Measurements from ENCODE around the gene TGFB1I1. TPM values are rescaled to one million over a fixed set of nuclear protein-coding genes. Genes with fewer than 3 reads are reported as not detected.

Gene TGFB1I1
- total and polyA plus RNA-seq, 2 donors (not counting 1 experiment from before 2014, with no cell fraction given) = 0.16 to 4.0 TPM

- Histone ChIP-seq H3K79me2 (ENCODE audit: control insufficient read depth, insufficient read depth, low read length) (no peaks in the 10 kb centered on the region), H2AFZ (ENCODE audit: insufficient read depth, low read depth, low read length, poor library complexity, severe bottlenecking) (peak overlapping the region; percentile 88), H3K4me2 (replicated peaks; ENCODE audit: low read depth, low read length, poor library complexity, severe bottlenecking) (peak overlapping the region; percentile 96), H3K27ac (ENCODE audit: low read length in 2 of 2) (no peak overlapping the region), H3K27me3 (replicated peaks in 1 of 4; ENCODE audit: control extremely low read depth in 1 of 4, control insufficient read depth in 3 of 4, insufficient read depth in 4 of 4, low read length in 3 of 4) (peaks cover 0 to 12% (median 4%) of the 10 kb centered on the region in 4 experiments), H3K4me3 (ENCODE audit: control extremely low read depth in 1 of 5, extremely low read depth in 1 of 5, insufficient read depth in 1 of 5, low read depth in 2 of 5, low read length in 4 of 5) (peak overlapping the region in 4 of 5 experiments; percentile 51 to 72 (median 63)), H3K9ac (ENCODE audit: low read length) (peak overlapping the region; percentile 73), H3K4me1 (ENCODE audit: control insufficient read depth in 2 of 2, insufficient read depth in 2 of 2, low read length in 2 of 2) (peaks cover 10 to 16% of the 10 kb centered on the region in 2 donors), H3K9me3 (ENCODE audit: control extremely low read depth in 1 of 3, control insufficient read depth in 2 of 3, insufficient read depth in 1 of 3, low read length in 2 of 3) (peaks cover 0 to 5% (median 0%) of the 10 kb centered on the region in 3 donors), H4K20me1 (ENCODE audit: control insufficient read depth, insufficient read depth, low read length, poor library complexity, severe bottlenecking) (peaks cover 6% of the 10 kb centered on the region), H3K36me3 (replicated peaks in 1 of 2; ENCODE audit: control extremely low read depth in 1 of 2, control insufficient read depth in 1 of 2, extremely low read depth in 1 of 2, insufficient read depth in 2 of 2, low read length in 1 of 2) (peaks cover 0 to 5% of the 10 kb centered on the region in 2 experiments)
- Mint-ChIP-seq H3K27me3 (peaks cover 11% of the 10 kb centered on the region), H3K9me3 (ENCODE audit: insufficient read depth) (no peaks in the 10 kb centered on the region), H3K27ac (peak overlapping the region; percentile 79), H3K4me1 (peaks cover 12% of the 10 kb centered on the region), H3K4me3 (peak overlapping the region; percentile 96)
- POLR2A ChIA-PET = interaction anchor here (2.1 kb wide), 1 partner anchor 10 kb away, joined by 6 read pairs; no protein-coding TSS in a partner anchor
- CTCF ChIA-PET = interaction anchor here (1.5 to 2.2 kb wide), 2 partner anchors 10 to 27 kb away, joined by 6 to 7 read pairs; partner anchors contain the start of gene ARMC5
- intact Hi-C loops (cut with micrococcal nuclease) = loop anchor here (1.0 kb wide), 2 partner anchors 21 to 27 kb away; partner anchors contain the start of gene RUSF1
- no peak for TF ChIP-seq EZH2 (IDR thresholded peaks at IDR 0.05; ENCODE audit: borderline replicate concordance, insufficient read depth, low read depth, low read length, poor library complexity, severe bottlenecking)
- 4% methylated on average over 48 of the region's 48 CpGs for WGBS (ENCODE audit: insufficient coverage)
- ATAC-seq (ENCODE audit: low read depth) (no peak), DNase-seq (no peak)
Measured at GRCh38 chr16:31487071-31487719, 15.2 kb downstream of the TGFB1I1 start.

- H3K4me1 ChIP-seq (ENCODE audit: control insufficient read depth in 2 of 2, insufficient read depth in 2 of 2, low read length in 2 of 2) = peaks cover 10 to 16% of the 10 kb centered on the region in 2 donors
- H3K36me3 ChIP-seq (replicated peaks in 1 of 2; ENCODE audit: control extremely low read depth in 1 of 2, control insufficient read depth in 1 of 2, extremely low read depth in 1 of 2, insufficient read depth in 2 of 2, low read length in 1 of 2) = peaks cover 0 to 12% of the 10 kb centered on the region in 2 experiments
- ATAC-seq (ENCODE audit: low read depth) (peak; percentile 92), DNase-seq (peak; percentile 76)
- H3K9ac ChIP-seq (ENCODE audit: low read length) = peak overlapping the region; percentile 73
- intact Hi-C loops (cut with micrococcal nuclease) = loop anchor here (1.0 kb wide), 3 partner anchors 11 to 28 kb away; partner anchors contain the start of gene RUSF1
- H2AFZ ChIP-seq (ENCODE audit: insufficient read depth, low read depth, low read length, poor library complexity, severe bottlenecking) = peak overlapping the region; percentile 88
- no peaks in the 10 kb centered on the region for H3K79me2 ChIP-seq (ENCODE audit: control insufficient read depth, insufficient read depth, low read length)
- Mint-ChIP-seq H3K27me3 (peaks cover 4% of the 10 kb centered on the region), H3K4me1 (peaks cover 12% of the 10 kb centered on the region), H3K4me3 (peak overlapping the region; percentile 96), H3K9me3 (ENCODE audit: insufficient read depth) (no peaks in the 10 kb centered on the region), H3K27ac (peak overlapping the region; percentile 79)
- CTCF ChIA-PET = interaction anchor here (1.0 to 2.2 kb wide), 3 partner anchors 11 to 380 kb away, joined by 3 to 7 read pairs (median 6); partner anchors contain the start of gene ARMC5
- H4K20me1 ChIP-seq (ENCODE audit: control insufficient read depth, insufficient read depth, low read length, poor library complexity, severe bottlenecking) = peaks cover 6% of the 10 kb centered on the region
- peak overlapping the region; percentile 96 for H3K4me2 ChIP-seq (replicated peaks; ENCODE audit: low read depth, low read length, poor library complexity, severe bottlenecking)
- 2% methylated on average over 60 of the region's 60 CpGs for WGBS (ENCODE audit: insufficient coverage)
- no peak overlapping the region for H3K27ac ChIP-seq (ENCODE audit: low read length in 2 of 2)
- H3K4me3 ChIP-seq (ENCODE audit: control extremely low read depth in 1 of 5, extremely low read depth in 1 of 5, insufficient read depth in 1 of 5, low read depth in 2 of 5, low read length in 4 of 5) = peak overlapping the region; percentile 12 to 72 (median 56)
- H3K27me3 ChIP-seq (replicated peaks in 1 of 4; ENCODE audit: control extremely low read depth in 1 of 4, control insufficient read depth in 3 of 4, insufficient read depth in 4 of 4, low read length in 3 of 4) = peaks cover 0 to 12% (median 4%) of the 10 kb centered on the region in 4 experiments
- TF ChIP-seq EZH2 (IDR thresholded peaks at IDR 0.05; ENCODE audit: borderline replicate concordance, insufficient read depth, low read depth, low read length, poor library complexity, severe bottlenecking) (no peak), CTCF (IDR thresholded peaks at IDR 0.05) (no peak)
- peaks cover 0 to 5% (median 0%) of the 10 kb centered on the region in 3 donors for H3K9me3 ChIP-seq (ENCODE audit: control extremely low read depth in 1 of 3, control insufficient read depth in 2 of 3, insufficient read depth in 1 of 3, low read length in 2 of 3)
- POLR2A ChIA-PET = interaction anchor here (2.1 kb wide), 1 partner anchor 11 kb away, joined by 6 read pairs; no protein-coding TSS in a partner anchor
Measured at GRCh38 chr16:31487720-31488467, 15.9 kb downstream of the TGFB1I1 start.
